Caco-2 (cell line): ENCODE measurements around the gene KCNJ1. TPM values are rescaled to one million over a fixed set of nuclear protein-coding genes. Genes with fewer than 3 reads are reported as not detected.

Source experiments
- BruUV-seq: library from RNA; stranded (reverse); fragments of 400-500 nt; replicated peaks from 2 replicates; lab custom pipeline; 2021; lab: Mats Ljungman, UMichigan
- CTCF ChIA-PET: fragments of 300-600 bp; sonication (Branson Sonifier 250); formaldehyde crosslinking; loops from one replicate; lab custom pipeline; 2022; ENCODE audit warnings: antibody characterized with exemption; lab: Charles Lee
- POLR2A ChIA-PET: fragments of 300-600 bp; sonication (Branson Sonifier 250); formaldehyde crosslinking; loops from one replicate; lab custom pipeline; 2022; ENCODE audit warnings: antibody characterized with exemption; lab: Charles Lee
- DNase-seq, 2 experiments: peaks; one replicate each; pipeline versions ENCODE4 v3.0.0 to v3.0.0-alpha.2; 2020 to 2022
- H3K27me3 ChIP-seq: replicated peaks from 2 replicates; pipeline ENCODE4 v1.6.0; 2011; ENCODE audit warnings: low read length; ENCODE audit not compliant: control insufficient read depth, insufficient read depth
- H3K36me3 ChIP-seq: 2 replicates; pipeline ENCODE4 v1.5.1; 2011; ENCODE audit warnings: low read length; ENCODE audit not compliant: control insufficient read depth, insufficient read depth
- H3K4me1 ChIP-seq: fragments of 250-450 bp; sonication (Bioruptor Pico); 2 replicates; pipeline ENCODE4 v1.5.1; 2020; ENCODE audit warnings: mild to moderate bottlenecking
- H3K4me3 ChIP-seq: 2 replicates; pipeline ENCODE4 v1.5.1; 2011; ENCODE audit warnings: low read depth, mild to moderate bottlenecking, control low read depth, low read length
- H3K9me3 ChIP-seq: fragments of 250-450 bp; sonication (Bioruptor Pico); 2 replicates; pipeline ENCODE4 v1.5.1; 2020; ENCODE audit warnings: mild to moderate bottlenecking, moderate library complexity
- H3K27ac Mint-ChIP-seq: one replicate; pipeline ENCODE4 v1.8.0; 2022; ENCODE audit warnings: mixed read lengths; ENCODE audit not compliant: unreplicated experiment
- H3K27me3 Mint-ChIP-seq: one replicate; pipeline ENCODE4 v1.8.0; 2022; ENCODE audit warnings: mixed read lengths; ENCODE audit not compliant: insufficient read depth, unreplicated experiment
- H3K36me3 Mint-ChIP-seq: one replicate; pipeline ENCODE4 v1.8.0; 2022; ENCODE audit warnings: mild to moderate bottlenecking, mixed read lengths; ENCODE audit not compliant: insufficient read depth, unreplicated experiment
- H3K4me1 Mint-ChIP-seq: one replicate; pipeline ENCODE4 v1.8.0; 2022; ENCODE audit warnings: low read depth, mixed read lengths; ENCODE audit not compliant: unreplicated experiment
- H3K4me3 Mint-ChIP-seq: one replicate; pipeline ENCODE4 v1.8.0; 2022; ENCODE audit warnings: mild to moderate bottlenecking, moderate library complexity, mixed read lengths; ENCODE audit not compliant: unreplicated experiment
- H3K9me3 Mint-ChIP-seq: one replicate; pipeline ENCODE4 v1.8.0; 2022; ENCODE audit warnings: mixed read lengths; ENCODE audit not compliant: unreplicated experiment
- CTCF ChIP-seq, 2 experiments: fragments of 200-600 bp in 1 of 2; IDR thresholded peaks; 1 replicate in 1 of 2; 2 replicates in 1 of 2; pipeline versions ENCODE4 v1.5.1 to v1.8.0; 2011 to 2022; ENCODE audit warnings: antibody characterized with exemption in 1 of 2, control low read depth in 1 of 2, inconsistent platforms in 1 of 2, low read depth in 1 of 2, low read length in 1 of 2, mild to moderate bottlenecking in 1 of 2, moderate library complexity in 1 of 2; ENCODE audit not compliant: insufficient read depth in 1 of 2, severe bottlenecking in 1 of 2, unreplicated experiment in 1 of 2
- intact Hi-C: fragments of 100-400 bp; cut with micrococcal nuclease; formaldehyde crosslinking; loops from one replicate; pipeline ENCODE4 v1.10.0; 2022; ENCODE audit not compliant: unreplicated experiment
- total RNA-seq: library from RNA; stranded (reverse); gene quantifications from 2 replicates; pipeline ENCODE4 v1.2.3, GENCODE V29; 2022

Gene KCNJ1
- total RNA-seq, 1 experiment from 2014 or later = not detected

DNA sequence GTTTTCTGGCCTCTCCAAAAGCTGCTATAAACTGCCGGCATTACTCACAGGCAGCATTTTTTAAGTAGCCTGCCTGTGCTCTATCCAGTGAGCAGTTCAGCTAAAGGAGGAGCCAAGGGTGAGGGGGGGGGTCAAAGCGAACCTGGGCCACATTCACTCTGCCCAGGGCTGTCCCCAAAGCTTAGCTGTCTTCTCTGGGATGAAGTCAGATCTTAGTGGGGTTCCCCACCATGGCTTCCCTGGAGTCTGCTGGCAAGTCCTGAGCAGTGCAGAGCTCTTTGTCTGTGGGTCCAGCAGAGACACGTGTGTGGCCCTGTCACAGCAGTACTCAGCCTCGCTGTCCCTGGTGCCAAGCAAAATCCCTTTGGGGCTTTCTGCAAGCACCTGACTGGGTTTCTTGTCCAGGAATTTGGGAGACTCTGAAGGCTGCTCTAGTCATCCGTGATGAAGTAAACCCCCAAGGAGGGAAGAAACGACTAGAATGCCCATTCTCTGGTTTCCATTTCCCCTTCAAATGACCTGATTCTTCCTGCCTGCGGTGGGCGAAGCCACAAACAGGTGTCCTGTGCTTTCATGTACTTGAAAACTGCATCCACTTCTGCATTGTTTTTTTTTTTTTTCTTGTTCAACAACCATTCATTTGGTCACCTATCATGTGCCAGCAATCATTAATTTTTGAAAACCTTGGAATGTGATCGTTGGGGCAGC is 26.6 kb upstream of the KCNJ1 start:
- POLR2A ChIA-PET = no interaction called here

GRCh38 chr11:128892866-128893565 is 25.9 kb upstream of the KCNJ1 start:
- no peak for DNase-seq
- TF ChIP-seq CTCF (IDR thresholded peaks at IDR 0.05; ENCODE audit: insufficient read depth in 1 of 2, low read depth in 1 of 2, low read length in 1 of 2, severe bottlenecking in 1 of 2, unreplicated experiment in 1 of 2) = no peak
- Mint-ChIP-seq H3K9me3 (no peaks in the 10 kb centered on the region), H3K4me1 (no peaks in the 10 kb centered on the region), H3K27me3 (peaks cover 11% of the 10 kb centered on the region), H3K27ac (no peak overlapping the region), H3K36me3 (no peaks in the 10 kb centered on the region), H3K4me3 (no peak overlapping the region)
- BruUV-seq = no TSS peak
- intact Hi-C loops = no loop called here
- Histone ChIP-seq H3K36me3 (no peaks in the 10 kb centered on the region), H3K27me3 (peaks cover 1% of the 10 kb centered on the region), H3K9me3 (no peaks in the 10 kb centered on the region), H3K4me3 (no peak overlapping the region), H3K4me1 (peaks cover 10% of the 10 kb centered on the region)
- CTCF ChIA-PET = interaction anchor here (0.9 to 4.1 kb wide), 5 partner anchors 9 to 64 kb away, joined by 3 to 33 read pairs (median 3); no protein-coding TSS in a partner anchor
- POLR2A ChIA-PET = interaction anchor here (0.6 kb wide), 1 partner anchor 85 kb away, joined by 6 read pairs; no protein-coding TSS in a partner anchor

More for the DNA sequence above, 26.6 kb upstream of the KCNJ1 start:
- H3K27me3 Mint-ChIP-seq = peaks cover 10% of the 10 kb centered on the region
- Histone ChIP-seq H3K36me3 (no peaks in the 10 kb centered on the region), H3K4me1 (peaks cover 10% of the 10 kb centered on the region), H3K27me3 (0 out of 2 replicates have a peak, but pooled peaks cover 1% of the 10 kb centered on the region), H3K9me3 (no peaks in the 10 kb centered on the region), H3K4me3 (no peak overlapping the region)
- CTCF ChIA-PET = interaction anchor here (1.5 to 4.1 kb wide), 2 partner anchors 12 to 63 kb away, joined by 3 to 33 read pairs; no protein-coding TSS in a partner anchor
- no peaks in the 10 kb centered on the region for H3K36me3 Mint-ChIP-seq
- no peak for DNase-seq
- H3K4me1 Mint-ChIP-seq = no peaks in the 10 kb centered on the region
- BruUV-seq = no TSS peak
- H3K27ac Mint-ChIP-seq = no peak overlapping the region
- TF ChIP-seq CTCF (IDR thresholded peaks at IDR 0.05; ENCODE audit: insufficient read depth in 1 of 2, low read depth in 1 of 2, low read length in 1 of 2, severe bottlenecking in 1 of 2, unreplicated experiment in 1 of 2) = no peak
- H3K4me3 Mint-ChIP-seq = no peak overlapping the region
- intact Hi-C loops = no loop called here
- no peaks in the 10 kb centered on the region for H3K9me3 Mint-ChIP-seq

- Histone ChIP-seq H3K4me1 (peaks cover 10% of the 10 kb centered on the region), H3K9me3 (no peaks in the 10 kb centered on the region), H3K36me3 (no peaks in the 10 kb centered on the region), H3K4me3 (no peak overlapping the region), H3K27me3 (peaks cover 1% of the 10 kb centered on the region)
- ChIA-PET POLR2A (no interaction called here), CTCF (interaction anchor here (0.9 to 4.1 kb wide), 5 partner anchors 8 to 65 kb away, joined by 3 to 33 read pairs (median 3); no protein-coding TSS in a partner anchor)
- intact Hi-C loops = no loop called here
- no peaks in the 10 kb centered on the region for H3K36me3 Mint-ChIP-seq
- no peaks in the 10 kb centered on the region for H3K4me1 Mint-ChIP-seq
- H3K27ac Mint-ChIP-seq = no peak overlapping the region
- TF ChIP-seq CTCF (IDR thresholded peaks at IDR 0.05; ENCODE audit: insufficient read depth in 1 of 2, low read depth in 1 of 2, low read length in 1 of 2, severe bottlenecking in 1 of 2, unreplicated experiment in 1 of 2) = no peak
- H3K4me3 Mint-ChIP-seq = peak overlapping the region; percentile 76
- no peak for DNase-seq
- no TSS peak for BruUV-seq
- H3K27me3 Mint-ChIP-seq = peaks cover 12% of the 10 kb centered on the region
- no peaks in the 10 kb centered on the region for H3K9me3 Mint-ChIP-seq
Measured at GRCh38 chr11:128891913-128892398, 24.9 kb upstream of the KCNJ1 start.
